ENCODE measurements around the gene ZBTB17.

ZBTB17 gene

GRCh38 chr1:15941044-15941840, 34.7 kb downstream of the ZBTB17 start:
- TF ChIP-seq CTCF (IDR thresholded peaks at IDR 0.05; ENCODE audit: low read depth, low read length), result no peak
- Histone ChIP-seq H3K36me3 (peaks cover 53% of the 10 kb centered on the region), H3K9me3 (no peaks in the 10 kb centered on the region), H3K27me3 (no peaks in the 10 kb centered on the region), H3K4me1 (no peaks in the 10 kb centered on the region), H3K4me3 (ENCODE audit: low read depth, low read length) (no peak overlapping the region)
- DNase-seq, result no peak

- TF ChIP-seq CTCF (IDR thresholded peaks at IDR 0.05; ENCODE audit: low read depth, low read length), result no peak
- no peaks in the 10 kb centered on the region for H3K27me3 ChIP-seq
- H3K9me3 ChIP-seq, result no peaks in the 10 kb centered on the region
- H3K4me1 ChIP-seq, result no peaks in the 10 kb centered on the region
- H3K36me3 ChIP-seq, result peaks cover 55% of the 10 kb centered on the region
- DNase-seq, result no peak
- H3K4me3 ChIP-seq (ENCODE audit: low read depth, low read length), result no peak overlapping the region
These were observed 35.5 kb downstream of the ZBTB17 start for GRCh38 chr1:15940110-15941043.

GRCh38 chr1:15939181-15940109, 36.5 kb downstream of the ZBTB17 start:
- H3K9me3 ChIP-seq, result no peaks in the 10 kb centered on the region
- H3K36me3 ChIP-seq, result peaks cover 60% of the 10 kb centered on the region
- DNase-seq, result peak; percentile 62
- no peaks in the 10 kb centered on the region for H3K4me1 ChIP-seq
- no peaks in the 10 kb centered on the region for H3K27me3 ChIP-seq
- no peak overlapping the region for H3K4me3 ChIP-seq (ENCODE audit: low read depth, low read length)
- no peak for TF ChIP-seq CTCF (IDR thresholded peaks at IDR 0.05; ENCODE audit: low read depth, low read length)

GRCh38 chr1:15938628-15939161, 37.2 kb downstream of the ZBTB17 start:
- TF ChIP-seq CTCF (IDR thresholded peaks at IDR 0.05; ENCODE audit: low read depth, low read length), result no peak
- no peak overlapping the region for H3K4me3 ChIP-seq (ENCODE audit: low read depth, low read length)
- no peaks in the 10 kb centered on the region for H3K27me3 ChIP-seq
- no peak for DNase-seq
- no peaks in the 10 kb centered on the region for H3K9me3 ChIP-seq
- peaks cover 54% of the 10 kb centered on the region for H3K36me3 ChIP-seq
- no peaks in the 10 kb centered on the region for H3K4me1 ChIP-seq

- Histone ChIP-seq H3K36me3 (peaks cover 54% of the 10 kb centered on the region), H3K4me3 (ENCODE audit: low read depth, low read length) (no peak overlapping the region), H3K27me3 (no peaks in the 10 kb centered on the region), H3K4me1 (no peaks in the 10 kb centered on the region), H3K9me3 (no peaks in the 10 kb centered on the region)
- no peak for TF ChIP-seq CTCF (IDR thresholded peaks at IDR 0.05; ENCODE audit: low read depth, low read length)
- DNase-seq, result no peak
These were observed 38.2 kb downstream of the ZBTB17 start for GRCh38 chr1:15937706-15938168.

All from BE2C (cell line).